Stimulated activated CD4-positive, alpha-beta T cell treated with anti-CD3 and anti-CD28 coated beads, Interleukin-12 subunit alpha, Interleukin-12 subunit beta, amount 100 ng/mL, for 24 hours (primary cell): ENCODE measurements around the gene TNK1.

Source experiments
- DNase-seq, 2 experiments: peaks; one replicate each; pipeline ENCODE4 v3.0.0-alpha.2; 2020; ENCODE audit warnings: low read depth in 2 of 2

Gene TNK1

DNA sequence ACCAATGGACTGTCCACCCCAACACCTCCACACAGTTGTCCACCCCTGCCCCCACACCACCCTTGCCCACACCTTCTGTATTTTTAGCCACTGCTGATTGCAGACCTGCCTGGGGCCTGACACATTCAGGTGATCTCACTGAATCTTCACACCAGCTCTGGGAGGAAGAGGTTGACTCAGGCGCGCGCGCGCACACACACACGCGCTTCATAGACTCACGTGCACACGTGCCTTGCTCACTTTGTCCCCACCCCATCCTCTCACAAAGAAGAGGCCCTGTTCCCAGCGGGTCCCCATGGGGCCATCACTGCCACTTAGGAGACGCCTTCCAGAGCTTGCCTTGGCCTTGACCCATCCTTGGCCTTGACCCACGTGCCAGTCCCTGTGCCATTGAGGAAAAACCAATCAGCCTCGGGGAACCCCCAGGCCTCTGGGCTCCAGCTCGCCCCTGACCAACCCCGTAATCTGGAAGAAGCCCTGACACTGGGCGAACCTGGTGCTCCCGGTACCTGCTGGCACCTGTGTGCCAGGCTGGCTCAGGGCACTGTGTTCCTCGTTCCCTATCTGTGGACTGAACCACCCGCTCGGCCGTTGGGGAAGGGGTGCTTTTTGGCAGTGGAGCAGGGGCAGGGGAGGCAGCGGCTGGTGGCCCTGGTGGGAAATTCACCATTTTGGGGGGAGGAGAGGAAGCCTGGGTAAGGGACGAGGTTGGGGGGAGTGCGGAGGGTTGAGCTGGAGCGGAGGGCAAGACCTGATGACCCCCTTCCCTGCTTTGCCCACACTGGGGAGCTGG, 29.9 kb downstream of the TNK1 start:
- no peak for DNase-seq

DNA sequence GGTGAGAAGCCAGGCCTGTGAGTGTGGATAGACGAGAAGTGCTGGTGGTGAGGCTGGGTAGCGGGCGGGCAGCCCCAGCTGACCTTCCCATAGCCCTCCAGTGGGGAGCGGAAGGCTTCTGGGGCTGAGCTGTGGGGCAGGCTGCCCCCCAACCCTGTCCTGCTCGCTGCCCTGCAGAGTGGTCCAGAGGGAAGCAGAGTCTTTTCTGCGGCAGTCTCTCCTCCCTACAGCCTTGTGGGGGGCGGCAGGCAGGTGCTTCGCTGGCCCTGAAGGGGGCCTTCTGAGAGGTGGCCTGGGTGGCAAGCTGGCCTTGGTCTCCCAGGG, 30.5 kb downstream of the TNK1 start:
- DNase-seq, result no peak

DNA sequence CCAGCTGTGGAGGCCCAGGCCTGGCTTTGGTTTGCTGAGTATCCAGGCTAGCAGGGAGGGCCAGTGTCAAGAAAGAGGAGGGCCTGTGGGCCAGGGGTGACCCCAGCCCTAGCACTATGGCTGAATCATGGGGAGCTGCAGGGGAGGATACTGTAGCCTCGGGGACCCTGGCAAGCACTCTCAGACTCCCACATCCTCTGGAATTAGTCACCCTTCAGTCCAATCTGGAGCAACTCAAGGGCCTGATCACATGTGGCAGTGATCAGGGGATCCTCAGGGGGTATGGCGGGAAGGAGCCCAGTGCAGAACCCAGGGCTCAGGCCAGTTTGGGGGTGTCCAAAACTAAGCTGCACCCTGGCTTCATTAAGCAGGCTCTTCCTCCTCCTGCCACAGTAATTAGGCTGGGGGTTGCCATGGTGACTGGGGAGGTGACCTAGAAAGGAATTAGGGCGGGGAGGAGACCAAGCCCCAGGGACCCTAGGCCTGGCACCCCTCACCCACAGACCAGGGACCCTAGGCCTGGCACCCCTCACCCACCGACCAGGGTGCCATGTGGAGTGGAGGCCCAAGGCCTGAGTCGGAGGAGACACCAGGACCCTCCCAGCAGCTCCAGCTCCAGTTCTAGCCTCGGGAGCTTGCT, 32.6 kb downstream of the TNK1 start:
- no peak for DNase-seq

DNA sequence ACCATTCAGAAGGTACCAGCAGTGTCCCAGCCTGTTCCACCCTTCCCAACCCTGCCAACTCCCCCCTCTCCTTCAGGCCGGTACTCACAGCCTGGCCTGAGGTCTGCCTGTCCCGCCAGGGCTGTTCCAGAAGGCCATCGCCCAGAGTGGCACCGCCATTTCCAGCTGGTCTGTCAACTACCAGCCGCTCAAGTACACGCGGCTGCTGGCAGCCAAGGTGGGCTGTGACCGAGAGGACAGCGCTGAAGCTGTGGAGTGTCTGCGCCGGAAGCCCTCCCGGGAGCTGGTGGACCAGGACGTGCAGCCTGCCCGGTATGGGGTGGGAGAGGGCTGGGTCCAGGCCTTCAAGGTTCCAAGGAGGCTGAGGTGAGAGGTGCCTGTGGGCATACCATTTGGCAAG, 33.9 kb downstream of the TNK1 start:
- no peak for DNase-seq

DNA sequence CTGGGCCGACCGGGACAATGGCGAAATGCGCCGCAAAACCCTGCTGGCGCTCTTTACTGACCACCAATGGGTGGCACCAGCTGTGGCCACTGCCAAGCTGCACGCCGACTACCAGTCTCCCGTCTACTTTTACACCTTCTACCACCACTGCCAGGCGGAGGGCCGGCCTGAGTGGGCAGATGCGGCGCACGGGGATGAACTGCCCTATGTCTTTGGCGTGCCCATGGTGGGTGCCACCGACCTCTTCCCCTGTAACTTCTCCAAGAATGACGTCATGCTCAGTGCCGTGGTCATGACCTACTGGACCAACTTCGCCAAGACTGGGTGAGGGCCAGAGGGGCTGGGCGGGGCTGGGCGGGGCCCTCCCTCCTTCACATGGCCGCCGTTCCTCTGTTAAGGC, 34.9 kb downstream of the TNK1 start:
- no peak for DNase-seq

DNA sequence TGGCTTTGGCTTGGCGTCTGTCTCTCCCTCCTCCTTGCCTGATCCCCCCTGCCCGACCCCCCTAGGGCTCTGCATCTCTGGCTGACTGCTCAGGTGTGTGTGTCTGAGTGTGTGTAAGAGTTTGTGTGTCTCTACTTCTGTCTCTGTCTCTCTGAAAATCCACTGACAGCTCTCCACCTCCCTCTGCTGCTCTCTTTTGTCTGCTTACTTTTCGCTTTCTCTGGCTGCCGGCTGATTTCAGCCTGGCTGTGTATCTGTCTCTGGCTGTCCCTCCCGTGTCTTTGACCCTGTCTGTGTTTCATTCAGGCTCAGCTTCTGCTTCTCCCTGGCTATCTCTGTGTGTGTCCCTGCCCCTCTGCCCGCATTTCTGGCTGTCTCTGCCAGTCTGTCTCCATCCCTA, 35.4 kb downstream of the TNK1 start:
- no peak for DNase-seq

DNA sequence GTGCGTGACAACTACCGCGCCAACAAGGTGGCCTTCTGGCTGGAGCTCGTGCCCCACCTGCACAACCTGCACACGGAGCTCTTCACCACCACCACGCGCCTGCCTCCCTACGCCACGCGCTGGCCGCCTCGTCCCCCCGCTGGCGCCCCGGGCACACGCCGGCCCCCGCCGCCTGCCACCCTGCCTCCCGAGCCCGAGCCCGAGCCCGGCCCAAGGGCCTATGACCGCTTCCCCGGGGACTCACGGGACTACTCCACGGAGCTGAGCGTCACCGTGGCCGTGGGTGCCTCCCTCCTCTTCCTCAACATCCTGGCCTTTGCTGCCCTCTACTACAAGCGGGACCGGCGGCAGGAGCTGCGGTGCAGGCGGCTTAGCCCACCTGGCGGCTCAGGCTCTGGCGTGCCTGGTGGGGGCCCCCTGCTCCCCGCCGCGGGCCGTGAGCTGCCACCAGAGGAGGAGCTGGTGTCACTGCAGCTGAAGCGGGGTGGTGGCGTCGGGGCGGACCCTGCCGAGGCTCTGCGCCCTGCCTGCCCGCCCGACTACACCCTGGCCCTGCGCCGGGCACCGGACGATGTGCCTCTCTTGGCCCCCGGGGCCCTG, 36.3 kb downstream of the TNK1 start:
- no peak for DNase-seq

DNA sequence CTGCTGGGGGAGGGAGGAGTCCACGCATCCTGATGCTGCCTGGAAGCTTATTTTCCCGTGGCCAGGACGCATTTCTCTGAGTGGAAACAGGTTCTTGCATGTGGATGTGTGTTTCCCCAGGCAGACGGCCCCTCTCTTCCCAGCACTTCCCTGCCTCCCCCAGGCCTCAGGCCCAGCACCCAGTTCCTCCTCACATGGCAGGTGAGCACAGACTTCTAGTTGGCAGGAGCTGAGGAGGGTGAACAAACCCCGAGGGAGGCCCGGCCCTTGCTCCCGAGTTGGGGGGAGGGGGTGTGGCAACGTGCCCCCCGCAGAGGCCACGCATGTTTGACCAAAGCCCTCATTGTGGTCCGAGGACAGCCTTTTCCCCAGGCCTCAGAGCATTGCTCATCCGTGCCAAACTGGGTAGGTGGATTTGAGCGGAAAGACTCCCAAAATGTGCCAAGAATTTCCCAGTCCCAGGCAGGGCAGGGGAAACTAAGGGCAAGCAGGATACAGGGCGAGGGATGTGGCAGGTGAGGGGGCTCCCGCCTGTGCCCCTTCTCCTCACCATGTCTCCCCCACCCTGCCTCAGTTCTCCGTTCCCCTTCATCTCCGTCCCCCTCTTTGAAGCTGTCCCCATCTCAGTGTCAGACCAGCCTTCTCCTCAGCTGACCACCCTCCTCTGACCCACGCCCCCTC, 37.7 kb downstream of the TNK1 start:
- no peak for DNase-seq

DNA sequence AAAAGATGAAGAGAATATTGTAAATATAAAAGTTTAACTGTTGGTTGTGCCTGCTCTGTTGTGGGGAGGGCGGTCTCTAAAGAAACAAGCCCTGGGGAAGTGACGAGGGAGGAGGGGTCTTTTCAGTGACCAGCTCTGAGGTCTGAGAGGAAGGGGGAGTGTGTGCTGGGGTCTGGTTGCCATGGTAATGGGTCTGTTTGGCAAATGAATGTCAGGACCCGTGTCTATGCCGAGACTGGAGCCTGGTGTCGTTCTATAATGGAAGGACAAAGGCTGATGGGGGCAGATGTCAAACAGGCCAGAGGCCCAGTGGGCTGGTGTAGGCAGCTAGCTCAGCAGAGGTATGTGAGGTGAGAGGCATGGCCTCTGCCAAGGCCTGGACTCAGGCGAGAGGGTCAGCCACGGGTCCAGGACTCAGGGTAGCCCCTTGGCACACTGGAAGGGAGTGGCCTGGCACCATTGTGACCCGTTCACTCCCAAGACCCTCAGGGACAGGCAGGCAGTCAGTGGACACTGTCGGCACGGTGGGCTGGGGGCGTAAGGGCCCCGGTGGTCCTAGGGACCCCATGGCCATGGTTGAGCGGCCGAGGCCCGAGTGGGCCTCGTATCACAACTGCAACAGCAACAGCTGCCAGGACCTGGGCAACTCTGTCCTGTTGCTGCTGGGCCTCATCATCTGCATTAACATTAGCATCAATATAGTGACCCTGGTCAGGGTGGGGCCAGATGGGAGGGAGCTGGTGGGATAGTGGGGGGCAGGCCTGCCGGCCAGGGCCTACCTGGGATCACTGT, 39.1 kb downstream of the TNK1 start, which contains the start of gene SPEM1:
Gene SPEM1, plus strand, starts transcription at position 506 of the 792 bp plus-strand sequence. Its CDS starts 61 bp downstream, at position 567.
- no peak for DNase-seq

DNA sequence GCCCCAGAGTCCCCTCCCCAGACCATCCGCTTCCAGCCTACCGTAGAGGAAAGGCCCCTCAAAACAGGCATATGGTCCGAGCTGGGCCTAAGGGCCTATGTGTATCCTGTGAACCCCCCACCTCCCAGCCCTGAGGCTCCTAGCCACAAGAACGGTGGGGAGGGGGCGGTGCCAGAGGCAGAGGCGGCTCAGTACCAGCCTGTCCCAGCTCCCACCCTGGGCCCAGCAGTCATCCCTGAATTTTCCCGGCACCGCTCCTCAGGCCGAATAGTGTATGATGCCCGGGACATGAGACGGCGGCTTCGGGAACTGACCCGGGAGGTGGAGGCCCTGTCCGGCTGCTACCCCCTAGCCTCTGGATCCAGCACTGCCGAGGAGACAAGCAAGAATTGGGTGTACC, 40.3 kb downstream of the TNK1 start:
- no peak for DNase-seq

DNA sequence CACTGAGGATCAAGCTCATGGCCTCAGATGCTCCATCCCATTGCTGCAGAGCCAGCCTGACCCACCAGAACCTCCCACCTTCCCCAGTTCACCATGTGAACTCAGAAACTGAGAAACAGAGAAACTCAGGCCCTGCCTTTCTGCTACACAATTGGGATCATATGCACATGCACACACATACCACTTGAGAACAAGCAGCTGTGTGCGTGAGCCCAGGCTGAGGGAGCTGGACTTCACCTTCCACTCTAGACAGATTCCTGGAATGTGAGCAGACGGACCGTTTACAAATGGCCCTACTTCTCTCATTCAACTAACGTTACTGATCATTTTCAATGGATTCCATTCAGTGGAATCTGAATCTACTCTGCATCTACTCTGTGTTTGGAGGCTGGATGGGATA, 42.8 kb downstream of the TNK1 start:
- DNase-seq, result no peak

DNA sequence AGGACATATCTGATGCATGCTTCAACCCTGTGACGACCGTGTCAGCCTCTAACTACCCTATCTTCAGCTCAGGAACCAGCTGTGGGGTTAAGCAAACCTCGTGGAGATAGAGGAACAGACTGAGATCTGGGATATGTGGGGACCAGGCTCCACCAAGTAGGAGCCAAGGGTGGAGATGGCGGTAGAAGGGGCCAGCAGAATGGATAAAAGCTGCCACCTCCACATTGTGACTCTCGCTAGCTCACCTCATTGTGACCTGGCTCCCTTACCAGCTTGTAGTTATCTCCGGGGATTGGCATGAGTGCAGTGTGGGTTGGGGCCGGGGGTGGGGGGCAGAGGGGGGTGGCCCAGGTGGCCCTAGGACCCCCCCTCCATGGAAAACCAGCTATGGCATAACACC, 44.4 kb downstream of the TNK1 start, which contains the start of gene SPEM2:
Gene SPEM2, plus strand, starts transcription at position 301 of the 400 bp plus-strand sequence. Its CDS starts 73 bp downstream, at position 374.
- DNase-seq, result no peak

DNA sequence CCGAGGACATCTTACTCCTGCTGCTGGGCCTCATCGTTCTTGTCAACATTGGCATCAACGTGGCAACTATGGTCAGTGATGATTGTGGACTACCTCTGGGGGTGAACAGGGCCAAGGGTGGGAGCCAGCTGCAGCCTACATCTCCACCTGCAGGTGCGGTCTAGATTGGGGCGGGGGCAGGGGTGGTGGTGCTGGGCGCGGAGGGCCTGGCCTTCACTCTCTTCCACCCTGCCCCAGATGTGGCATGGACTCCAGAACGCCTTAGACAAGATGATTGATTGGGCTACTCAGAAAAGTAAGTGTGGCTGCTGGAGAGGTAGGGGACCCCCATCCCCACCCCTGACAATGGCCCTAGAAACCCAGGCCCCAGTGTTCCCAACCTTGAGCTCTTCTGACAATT, 44.9 kb downstream of the TNK1 start:
- no peak for DNase-seq

DNA sequence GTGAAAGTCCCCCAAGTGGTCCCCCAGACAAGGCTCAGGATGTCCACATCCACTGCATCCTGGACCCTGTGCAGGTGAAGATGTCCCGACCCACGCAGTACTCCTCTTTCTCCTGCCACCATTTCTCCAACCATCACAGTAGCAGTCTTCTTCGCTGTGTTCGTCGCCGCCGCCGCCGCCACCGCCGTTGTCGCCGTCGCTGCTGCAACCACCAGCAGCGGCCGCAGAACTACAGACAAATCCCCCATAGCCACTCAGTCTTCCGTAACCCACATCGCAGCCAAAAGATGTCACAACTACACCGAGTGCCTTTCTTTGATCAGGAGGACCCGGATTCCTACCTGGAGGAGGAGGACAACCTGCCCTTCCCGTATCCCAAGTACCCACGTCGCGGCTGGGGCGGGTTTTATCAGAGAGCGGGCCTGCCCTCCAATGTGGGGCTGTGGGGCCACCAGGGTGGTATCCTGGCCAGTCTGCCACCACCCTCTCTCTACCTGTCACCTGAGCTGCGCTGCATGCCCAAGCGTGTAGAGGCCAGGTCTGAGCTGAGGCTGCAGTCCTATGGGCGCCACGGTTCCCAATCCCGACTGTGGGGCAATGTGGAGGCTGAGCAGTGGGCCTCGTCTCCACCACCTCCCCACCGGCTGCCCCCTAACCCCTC, 45.4 kb downstream of the TNK1 start:
- DNase-seq, result no peak

DNA sequence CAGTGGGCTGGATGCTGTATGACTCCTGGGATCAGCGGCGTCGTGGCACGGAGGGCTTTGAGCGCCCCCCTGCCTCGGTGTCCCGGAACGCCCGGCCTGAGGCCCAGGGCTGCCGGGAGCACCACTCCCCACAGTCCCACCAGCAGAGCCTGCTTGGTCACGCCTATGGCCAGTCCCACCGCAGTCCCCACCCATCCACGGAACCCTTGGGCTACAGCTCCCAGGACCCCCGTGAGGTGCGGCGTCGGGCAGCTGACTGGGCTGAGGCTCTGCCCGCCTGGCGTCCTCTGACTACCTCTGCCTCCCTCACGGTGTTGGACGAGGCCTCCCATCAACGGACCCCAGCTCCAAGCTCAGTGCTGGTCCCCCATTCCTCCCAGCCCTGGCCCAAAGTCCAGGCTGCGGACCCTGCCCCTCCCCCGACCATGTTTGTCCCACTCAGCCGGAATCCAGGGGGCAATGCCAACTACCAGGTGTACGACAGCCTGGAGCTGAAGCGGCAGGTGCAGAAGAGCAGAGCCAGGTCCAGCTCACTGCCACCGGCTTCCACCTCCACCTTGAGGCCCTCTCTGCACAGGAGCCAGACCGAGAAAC, 46.1 kb downstream of the TNK1 start:
- no peak for DNase-seq

DNA sequence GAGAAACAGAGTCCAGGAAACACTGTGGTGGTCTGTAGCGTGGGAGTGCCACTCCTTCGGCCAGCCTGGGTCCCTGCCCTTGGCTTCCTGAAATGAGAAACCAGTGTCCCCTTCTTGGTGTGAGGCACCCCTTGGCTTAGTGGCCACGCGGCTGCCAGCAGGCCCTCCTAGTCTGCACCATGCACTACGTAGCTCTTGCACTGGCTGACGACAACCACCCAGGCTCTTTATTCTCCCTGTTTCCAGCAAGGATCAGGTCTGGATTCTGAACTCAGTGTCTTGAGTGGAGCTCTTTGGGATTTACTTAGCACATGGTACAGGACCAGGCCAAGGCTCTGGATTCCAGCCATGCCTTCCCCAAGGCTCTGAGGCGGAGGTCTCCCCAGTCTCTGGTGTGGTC, 46.7 kb downstream of the TNK1 start:
- DNase-seq, result no peak

DNA sequence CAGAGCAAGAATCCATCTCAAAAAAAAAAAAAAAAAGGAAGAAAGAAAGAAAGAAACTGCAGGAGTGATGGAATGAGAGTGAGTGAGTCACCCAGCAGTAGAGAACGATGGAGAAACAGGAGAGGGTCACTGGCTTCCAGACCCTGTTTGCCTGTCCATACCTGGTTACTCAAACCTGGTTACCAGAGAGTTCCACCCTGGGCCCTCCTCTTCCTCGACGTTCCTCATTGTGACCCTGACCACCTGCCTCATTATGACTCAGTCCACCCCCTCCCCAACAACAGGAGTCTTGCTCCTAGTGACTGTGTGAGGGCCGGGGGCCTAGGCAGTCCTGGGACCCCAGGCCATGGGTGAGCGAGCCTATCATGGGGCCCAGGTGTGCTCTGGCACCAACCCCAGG, 47.7 kb downstream of the TNK1 start, which contains the start of gene SPEM3:
Gene SPEM3, plus strand, starts transcription at position 301 of the 400 bp plus-strand sequence. Its CDS starts 46 bp downstream, at position 347.
- DNase-seq, result no peak

DNA sequence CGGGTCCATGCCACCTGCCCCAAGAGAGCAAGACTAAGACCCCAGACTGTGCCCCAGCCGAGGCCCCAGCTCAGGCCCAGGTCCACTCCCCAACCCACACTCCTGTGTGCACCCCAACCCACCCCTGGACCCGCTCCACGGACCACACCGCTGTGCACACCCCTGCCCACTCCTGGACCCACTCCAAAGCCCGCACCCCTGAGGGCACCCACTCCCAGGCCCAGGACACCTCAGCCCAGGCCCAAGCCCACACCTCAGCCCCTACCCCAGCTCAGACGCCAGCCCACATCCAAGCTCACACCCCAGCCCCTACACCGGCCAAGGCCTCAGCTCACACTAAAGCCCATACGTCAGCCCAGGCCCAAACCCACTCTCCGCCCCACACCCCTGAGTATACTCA, 48.8 kb downstream of the TNK1 start:
- no peak for DNase-seq

DNA sequence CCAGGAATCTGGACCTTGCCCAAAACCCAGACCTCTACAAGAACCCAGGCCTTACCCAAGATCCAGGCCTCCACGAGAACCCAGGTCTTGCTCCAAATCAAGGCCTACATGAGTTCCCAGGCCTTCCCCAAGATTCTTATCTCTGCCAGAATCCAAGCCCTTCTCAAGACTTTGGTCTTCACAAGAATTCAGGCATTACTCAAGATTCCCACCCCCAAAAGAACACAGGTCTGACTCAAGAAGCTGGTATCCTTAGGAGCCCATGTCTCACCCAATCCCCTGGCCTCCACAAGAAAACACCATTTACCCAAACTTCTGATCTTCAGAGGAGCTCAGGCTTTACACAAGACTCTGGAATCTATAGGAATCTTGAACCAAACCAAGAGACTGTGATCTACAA, 50.3 kb downstream of the TNK1 start:
- no peak for DNase-seq

DNA sequence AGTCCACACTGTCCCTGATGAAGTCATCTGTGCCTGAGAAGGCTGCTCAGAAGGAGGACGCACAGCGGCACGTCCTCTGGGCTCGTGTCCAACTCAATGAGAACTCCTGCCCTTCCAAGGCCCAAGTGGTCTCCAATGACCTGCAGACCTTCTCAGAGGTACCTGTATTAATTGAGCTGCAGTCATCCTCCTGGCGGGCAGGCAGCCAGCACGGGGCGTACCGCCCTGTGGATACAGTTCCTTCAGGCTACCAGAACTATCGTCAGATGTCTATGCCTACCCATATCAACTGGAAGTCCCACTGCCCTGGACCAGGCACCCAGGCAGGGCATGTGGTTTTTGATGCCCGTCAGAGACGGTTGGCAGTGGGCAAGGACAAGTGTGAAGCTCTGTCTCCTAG, 51.4 kb downstream of the TNK1 start:
- no peak for DNase-seq
